ENCODE data around the gene EEFSEC. TPM values are rescaled to one million over a fixed set of nuclear protein-coding genes. Genes with fewer than 3 reads are reported as not detected.

Gene EEFSEC
- polyA plus RNA-seq, 1 donor from 2014 or later: 4.6 TPM

DNA sequence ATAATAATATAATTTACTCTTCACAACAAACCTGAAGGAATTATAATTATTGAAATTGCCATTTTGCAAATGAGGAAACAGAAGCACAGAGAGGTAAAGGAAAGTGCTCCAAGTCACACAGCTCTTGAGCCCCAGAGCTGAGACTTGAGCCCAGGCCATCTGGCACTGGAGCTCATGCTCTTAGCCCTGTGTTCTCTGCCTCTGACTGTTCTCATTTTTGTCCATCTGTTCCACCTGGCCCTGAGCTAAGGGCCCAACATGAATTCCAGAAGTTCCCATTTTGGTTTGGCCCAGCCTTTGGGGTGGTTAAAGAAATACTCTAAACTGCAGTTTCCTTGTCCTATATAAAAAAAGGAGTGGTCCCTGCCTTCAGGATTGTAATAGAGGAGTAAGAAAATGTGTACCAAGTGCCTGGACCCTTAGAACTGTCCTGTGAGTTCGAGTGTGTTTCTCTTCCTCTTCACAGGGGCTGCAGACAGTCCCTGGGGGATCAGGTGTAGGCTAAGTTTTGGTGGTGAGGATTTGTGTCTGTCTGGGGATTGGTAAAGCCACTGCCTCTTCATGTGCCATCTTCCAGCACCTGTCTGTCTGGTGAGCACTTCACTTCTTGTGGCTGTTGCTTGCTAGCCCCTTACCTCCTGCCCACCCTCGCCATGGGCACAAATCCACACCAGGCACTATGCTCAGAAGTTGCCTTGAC, 221.6 kb downstream of the EEFSEC start:
- Histone ChIP-seq H3K4me2 (ENCODE audit: low read length) (no peak overlapping the region), H3K27ac (ENCODE audit: low read length) (no peak overlapping the region), H3K79me2 (replicated peaks; ENCODE audit: insufficient read depth, low read length) (no peaks in the 10 kb centered on the region), H3K27me3 (ENCODE audit: insufficient read depth, low read depth, low read length) (no peaks in the 10 kb centered on the region), H3K36me3 (ENCODE audit: insufficient read depth, low read length) (no peaks in the 10 kb centered on the region), H3K4me3 (ENCODE audit: low read length) (no peak overlapping the region), H3K9ac (ENCODE audit: low read length) (no peak overlapping the region), H3F3A (ENCODE audit: insufficient read depth, low read length, poor library complexity, severe bottlenecking) (no peaks in the 10 kb centered on the region), H4K20me1 (ENCODE audit: insufficient read depth) (no peaks in the 10 kb centered on the region), H3K9me2 (ENCODE audit: insufficient read depth, low read length) (no peaks in the 10 kb centered on the region), H3K9me3 (ENCODE audit: low read length) (no peaks in the 10 kb centered on the region), H2AFZ (ENCODE audit: low read depth, low read length) (no peak overlapping the region)
- TF ChIP-seq EP300 (conservative IDR thresholded peaks at IDR 0.05; ENCODE audit: poor library complexity, severe bottlenecking): no peak
- no peak for TF ChIP-seq POLR2AphosphoS5 (IDR thresholded peaks at IDR 0.05)
- TF ChIP-seq TAF1 (IDR thresholded peaks at IDR 0.05; ENCODE audit: low read depth): no peak
- TF ChIP-seq EZH2 (IDR thresholded peaks at IDR 0.05; ENCODE audit: borderline replicate concordance, insufficient read depth, low read length, poor library complexity, severe bottlenecking): no peak
- TF ChIP-seq SMC3 (conservative IDR thresholded peaks at IDR 0.05; ENCODE audit: poor library complexity): no peak
- TF ChIP-seq, protein P1, sequence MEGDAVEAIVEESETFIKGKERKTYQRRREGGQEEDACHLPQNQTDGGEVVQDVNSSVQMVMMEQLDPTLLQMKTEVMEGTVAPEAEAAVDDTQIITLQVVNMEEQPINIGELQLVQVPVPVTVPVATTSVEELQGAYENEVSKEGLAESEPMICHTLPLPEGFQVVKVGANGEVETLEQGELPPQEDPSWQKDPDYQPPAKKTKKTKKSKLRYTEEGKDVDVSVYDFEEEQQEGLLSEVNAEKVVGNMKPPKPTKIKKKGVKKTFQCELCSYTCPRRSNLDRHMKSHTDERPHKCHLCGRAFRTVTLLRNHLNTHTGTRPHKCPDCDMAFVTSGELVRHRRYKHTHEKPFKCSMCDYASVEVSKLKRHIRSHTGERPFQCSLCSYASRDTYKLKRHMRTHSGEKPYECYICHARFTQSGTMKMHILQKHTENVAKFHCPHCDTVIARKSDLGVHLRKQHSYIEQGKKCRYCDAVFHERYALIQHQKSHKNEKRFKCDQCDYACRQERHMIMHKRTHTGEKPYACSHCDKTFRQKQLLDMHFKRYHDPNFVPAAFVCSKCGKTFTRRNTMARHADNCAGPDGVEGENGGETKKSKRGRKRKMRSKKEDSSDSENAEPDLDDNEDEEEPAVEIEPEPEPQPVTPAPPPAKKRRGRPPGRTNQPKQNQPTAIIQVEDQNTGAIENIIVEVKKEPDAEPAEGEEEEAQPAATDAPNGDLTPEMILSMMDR (IDR thresholded peaks at IDR 0.05; ENCODE audit: poor library complexity, severe bottlenecking): no peak
- TF ChIP-seq REST (IDR thresholded peaks at IDR 0.05; ENCODE audit: borderline replicate concordance): no peak
- no peak for TF ChIP-seq MXI1 (conservative IDR thresholded peaks at IDR 0.05; ENCODE audit: poor library complexity, severe bottlenecking)
- no peak for TF ChIP-seq RAD21 (conservative IDR thresholded peaks at IDR 0.05)

DNA sequence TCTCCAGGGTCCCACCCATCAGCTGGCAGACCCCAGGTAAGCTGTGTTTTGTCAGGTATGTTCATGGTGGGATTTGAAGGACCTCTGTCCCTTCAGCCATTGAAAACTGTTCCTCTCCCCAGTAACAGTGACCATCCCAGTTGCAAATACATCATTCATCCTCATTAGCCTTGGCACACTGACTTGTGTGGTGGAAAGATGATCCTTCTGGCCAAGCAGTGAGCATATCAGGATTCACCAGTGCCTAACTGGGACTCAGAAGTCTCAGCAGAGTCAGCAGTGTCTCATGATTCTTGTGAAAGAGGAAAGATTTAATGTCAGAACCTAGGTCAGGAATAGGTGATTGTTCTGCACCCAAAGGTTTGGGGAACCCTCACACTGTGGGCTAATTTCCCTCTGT, 223.2 kb downstream of the EEFSEC start:
- Histone ChIP-seq H3K4me2 (ENCODE audit: low read length) (no peak overlapping the region), H3K36me3 (ENCODE audit: insufficient read depth, low read length) (no peaks in the 10 kb centered on the region), H3K9me3 (ENCODE audit: low read length) (no peaks in the 10 kb centered on the region), H3K27me3 (ENCODE audit: insufficient read depth, low read depth, low read length) (no peaks in the 10 kb centered on the region), H3K4me3 (ENCODE audit: low read length) (no peak overlapping the region), H3K9ac (ENCODE audit: low read length) (no peak overlapping the region), H2AFZ (ENCODE audit: low read depth, low read length) (no peak overlapping the region), H3K79me2 (replicated peaks; ENCODE audit: insufficient read depth, low read length) (no peaks in the 10 kb centered on the region), H3K9me2 (ENCODE audit: insufficient read depth, low read length) (no peaks in the 10 kb centered on the region), H4K20me1 (ENCODE audit: insufficient read depth) (no peaks in the 10 kb centered on the region), H3F3A (ENCODE audit: insufficient read depth, low read length, poor library complexity, severe bottlenecking) (no peaks in the 10 kb centered on the region), H3K27ac (ENCODE audit: low read length) (no peak overlapping the region)
- TF ChIP-seq TAF1 (IDR thresholded peaks at IDR 0.05; ENCODE audit: low read depth) (no peak), REST (IDR thresholded peaks at IDR 0.05; ENCODE audit: borderline replicate concordance) (no peak), POLR2AphosphoS5 (IDR thresholded peaks at IDR 0.05) (no peak), MXI1 (conservative IDR thresholded peaks at IDR 0.05; ENCODE audit: poor library complexity, severe bottlenecking) (no peak), EP300 (conservative IDR thresholded peaks at IDR 0.05; ENCODE audit: poor library complexity, severe bottlenecking) (no peak), RAD21 (conservative IDR thresholded peaks at IDR 0.05) (no peak), SMC3 (conservative IDR thresholded peaks at IDR 0.05; ENCODE audit: poor library complexity) (no peak), EZH2 (IDR thresholded peaks at IDR 0.05; ENCODE audit: borderline replicate concordance, insufficient read depth, low read length, poor library complexity, severe bottlenecking) (no peak)
- TF ChIP-seq, protein P1 (IDR thresholded peaks at IDR 0.05; ENCODE audit: poor library complexity, severe bottlenecking): no peak

Measured in neural cell (in vitro differentiated cells).